AG09319 (cell line): ENCODE measurements around the gene POLR2M.

Source experiments
- DNase-seq: peaks from one replicate; pipeline ENCODE4 v3.0.0-alpha.2; 2010; ENCODE audit warnings: low read depth; ENCODE audit errors: extremely low read depth
- CTCF ChIP-seq: IDR thresholded peaks from 2 replicates; pipeline ENCODE4 v1.5.1; 2011; ENCODE audit warnings: low read depth, mild to moderate bottlenecking, inconsistent platforms, low read length, moderate library complexity

POLR2M gene

GRCh38 chr15:57752436-57752835 is 45.9 kb downstream of the POLR2M start:
- no peak; the same call in none of the 2 replicates for TF ChIP-seq CTCF
- no peak for DNase-seq

GRCh38 chr15:57752840-57753239 is 46.3 kb downstream of the POLR2M start:
- TF ChIP-seq CTCF, result no peak
- no peak for DNase-seq

- DNase-seq, result no peak
- no peak for TF ChIP-seq CTCF
These were observed 50.0 kb downstream of the POLR2M start for GRCh38 chr15:57756466-57756865.

- DNase-seq, result no peak
- TF ChIP-seq CTCF, result no peak
These were observed 52.0 kb downstream of the POLR2M start for GRCh38 chr15:57758560-57758959.

- TF ChIP-seq CTCF, result no peak
These were observed 55.0 kb downstream of the POLR2M start for GRCh38 chr15:57761562-57761961.

GRCh38 chr15:57762302-57762701 is 55.8 kb downstream of the POLR2M start:
- no peak for TF ChIP-seq CTCF
- DNase-seq, result no peak

More at GRCh38 chr15:57761562-57761961, 55.0 kb downstream of the POLR2M start:
- DNase-seq, result no peak

- TF ChIP-seq CTCF, result no peak
- no peak for DNase-seq
These were observed 56.9 kb downstream of the POLR2M start for GRCh38 chr15:57763176-57763964.
